GM13976 (cell line): Measurements from ENCODE around the gene STK39.

Source experiments
- DNase-seq: peaks from one replicate; pipeline ENCODE4 v3.0.0; 2012; ENCODE audit warnings: low spot score
- in situ Hi-C: fragments of 300-500 bp; cut with MboI; formaldehyde crosslinking; loops from one replicate; pipeline ENCODE4 v1.12.0; 2022; ENCODE audit warnings: low sequenced_read_pairs, mixed read lengths, inconsistent platforms; ENCODE audit not compliant: unreplicated experiment
- TF ChIP-seq, protein P1 (sequence below): IDR thresholded peaks from 2 replicates; pipeline ENCODE4 v1.5.1; 2012; ENCODE audit warnings: borderline replicate concordance, mild to moderate bottlenecking; ENCODE audit not compliant: insufficient read depth; ENCODE audit errors: extremely low read depth, missing control alignments, control extremely low read depth

Gene STK39

DNA sequence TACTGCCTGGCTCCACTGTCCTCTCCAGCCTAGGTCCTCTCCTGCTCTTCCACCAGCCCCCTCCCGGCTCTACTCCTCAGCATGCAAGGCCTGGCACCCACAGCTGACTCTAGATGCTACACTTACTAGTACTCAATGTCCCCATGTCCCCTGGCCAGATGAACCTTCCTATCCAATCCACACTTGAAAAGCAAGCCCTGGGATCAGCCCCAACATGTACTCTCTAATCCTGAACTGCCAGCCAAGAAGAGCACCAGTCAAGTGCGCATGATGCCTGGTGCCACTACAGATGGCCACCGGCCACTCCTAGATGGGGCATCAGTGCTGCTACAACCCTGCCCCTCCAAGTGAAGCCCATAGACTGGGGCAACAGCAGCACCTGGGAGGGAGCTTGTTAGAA is 168.2 kb downstream of the STK39 start:
- in situ Hi-C loops, result no loop called here
- DNase-seq, result no peak
- TF ChIP-seq, protein P1, sequence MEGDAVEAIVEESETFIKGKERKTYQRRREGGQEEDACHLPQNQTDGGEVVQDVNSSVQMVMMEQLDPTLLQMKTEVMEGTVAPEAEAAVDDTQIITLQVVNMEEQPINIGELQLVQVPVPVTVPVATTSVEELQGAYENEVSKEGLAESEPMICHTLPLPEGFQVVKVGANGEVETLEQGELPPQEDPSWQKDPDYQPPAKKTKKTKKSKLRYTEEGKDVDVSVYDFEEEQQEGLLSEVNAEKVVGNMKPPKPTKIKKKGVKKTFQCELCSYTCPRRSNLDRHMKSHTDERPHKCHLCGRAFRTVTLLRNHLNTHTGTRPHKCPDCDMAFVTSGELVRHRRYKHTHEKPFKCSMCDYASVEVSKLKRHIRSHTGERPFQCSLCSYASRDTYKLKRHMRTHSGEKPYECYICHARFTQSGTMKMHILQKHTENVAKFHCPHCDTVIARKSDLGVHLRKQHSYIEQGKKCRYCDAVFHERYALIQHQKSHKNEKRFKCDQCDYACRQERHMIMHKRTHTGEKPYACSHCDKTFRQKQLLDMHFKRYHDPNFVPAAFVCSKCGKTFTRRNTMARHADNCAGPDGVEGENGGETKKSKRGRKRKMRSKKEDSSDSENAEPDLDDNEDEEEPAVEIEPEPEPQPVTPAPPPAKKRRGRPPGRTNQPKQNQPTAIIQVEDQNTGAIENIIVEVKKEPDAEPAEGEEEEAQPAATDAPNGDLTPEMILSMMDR, result no peak

DNA sequence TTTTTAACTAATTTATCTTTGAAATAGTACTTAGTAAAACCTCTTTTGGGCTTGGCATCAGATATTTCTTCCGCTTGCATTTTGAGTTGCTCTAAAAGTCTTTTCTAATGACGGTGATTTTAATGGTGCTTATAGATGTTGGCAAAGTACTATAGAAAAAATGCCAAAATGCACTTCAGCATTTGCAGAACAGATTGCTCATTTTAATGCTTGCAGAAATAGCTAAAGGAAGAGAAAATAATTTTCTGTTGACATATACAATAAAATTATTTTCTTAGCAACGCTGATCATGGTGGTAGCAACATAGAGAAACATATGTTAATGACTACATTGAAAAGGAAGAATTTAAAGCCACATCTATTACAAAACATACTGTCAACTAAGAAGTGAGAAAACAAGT is 170.7 kb downstream of the STK39 start:
- TF ChIP-seq, protein P1, result no peak
- in situ Hi-C loops, result no loop called here
- no peak for DNase-seq

DNA sequence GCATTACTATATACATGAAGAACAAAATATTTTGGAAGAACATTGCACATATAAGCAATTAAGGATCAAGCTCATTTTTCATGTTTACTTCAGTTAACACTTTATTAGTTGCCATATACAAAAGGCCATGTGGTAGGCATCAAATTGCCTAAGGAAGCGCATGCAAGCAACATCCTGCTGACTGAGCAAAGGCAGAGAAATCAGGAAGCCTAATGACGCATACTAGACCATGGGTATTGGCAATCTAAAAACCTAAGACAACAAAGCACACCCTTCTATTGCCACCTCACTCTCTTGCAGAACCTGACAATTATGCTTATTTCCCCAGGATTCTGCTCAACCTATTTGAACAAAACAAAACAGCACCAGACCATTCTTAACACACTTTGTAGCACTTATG is 171.9 kb downstream of the STK39 start:
- in situ Hi-C loops, result no loop called here
- TF ChIP-seq, protein P1, result no peak
- DNase-seq, result no peak

DNA sequence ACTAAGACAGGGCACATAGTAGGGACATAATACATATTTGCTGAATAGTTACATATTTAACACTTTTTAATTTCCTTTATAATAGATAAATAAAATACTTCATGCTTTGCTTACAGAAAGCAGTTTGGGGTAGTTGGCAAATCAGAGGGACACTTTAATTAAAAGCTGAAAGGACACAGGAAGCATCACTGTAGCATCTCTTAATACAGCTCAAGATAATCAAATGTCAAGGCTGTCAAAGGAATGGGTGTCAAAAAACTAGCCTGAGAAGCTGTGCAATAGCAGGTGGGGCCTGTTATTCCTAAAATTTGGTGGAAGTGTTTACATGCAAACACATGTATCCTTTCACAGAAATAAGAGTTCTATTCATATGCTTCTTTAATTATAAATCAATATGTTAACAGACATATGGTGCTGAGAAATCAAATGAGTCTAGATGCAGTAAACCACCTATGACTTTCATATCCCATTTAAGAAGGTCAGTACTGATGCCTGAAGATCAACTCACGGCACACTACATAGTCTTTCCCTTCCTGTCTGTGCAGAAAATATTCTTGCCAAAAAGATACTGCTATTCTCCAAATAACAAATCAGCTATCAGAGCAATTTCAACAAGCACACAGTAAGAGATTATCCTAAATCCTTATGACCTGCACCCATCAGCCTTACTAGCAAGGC is 174.6 kb downstream of the STK39 start:
- TF ChIP-seq, protein P1, result no peak
- in situ Hi-C loops, result no loop called here
- no peak for DNase-seq

DNA sequence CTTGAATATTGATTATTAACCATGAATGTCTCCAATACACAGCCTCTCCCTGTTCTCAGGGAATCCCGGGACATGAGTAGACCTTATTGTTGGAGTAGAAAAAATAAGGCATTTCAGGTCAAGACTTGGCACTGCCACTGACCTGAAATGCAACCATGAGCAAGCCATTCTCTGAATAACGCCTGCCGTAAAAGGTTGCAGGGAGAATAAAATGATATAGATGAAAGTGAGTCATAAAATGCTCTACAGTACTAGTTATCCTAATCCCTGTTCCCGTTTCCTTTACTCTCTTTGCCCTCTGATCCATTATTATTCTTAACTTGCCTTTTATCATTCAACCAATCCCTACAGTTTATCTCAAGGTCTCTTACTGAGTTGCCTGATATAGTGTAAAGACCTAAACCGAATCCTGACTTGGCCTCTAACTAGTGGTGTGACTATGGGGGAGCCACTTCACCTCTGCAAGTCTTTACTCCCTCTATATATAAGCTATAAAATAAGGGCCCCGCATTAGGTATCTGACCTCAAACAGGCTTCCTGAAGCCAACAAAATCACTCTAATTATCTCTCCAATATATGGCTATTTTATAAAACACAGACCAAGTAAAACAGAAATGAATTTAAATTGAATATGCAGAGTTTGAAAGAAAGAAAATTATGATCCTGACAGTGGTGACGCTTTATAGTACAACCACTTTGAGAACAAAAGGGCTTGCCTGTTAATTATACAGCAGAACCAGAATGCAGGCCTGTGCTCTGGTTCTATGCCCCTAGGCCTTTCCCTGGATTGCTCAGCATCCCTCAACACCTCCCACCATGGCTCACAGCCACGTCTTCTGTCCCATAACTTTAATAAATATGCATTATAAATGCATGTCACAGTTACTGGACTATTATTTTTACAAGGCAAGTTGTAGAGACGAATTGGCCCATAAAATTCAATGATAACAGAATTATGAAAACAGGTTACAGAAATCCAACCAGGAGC is 183.1 kb downstream of the STK39 start:
- TF ChIP-seq, protein P1, result no peak
- in situ Hi-C loops, result no loop called here
- DNase-seq, result no peak

DNA sequence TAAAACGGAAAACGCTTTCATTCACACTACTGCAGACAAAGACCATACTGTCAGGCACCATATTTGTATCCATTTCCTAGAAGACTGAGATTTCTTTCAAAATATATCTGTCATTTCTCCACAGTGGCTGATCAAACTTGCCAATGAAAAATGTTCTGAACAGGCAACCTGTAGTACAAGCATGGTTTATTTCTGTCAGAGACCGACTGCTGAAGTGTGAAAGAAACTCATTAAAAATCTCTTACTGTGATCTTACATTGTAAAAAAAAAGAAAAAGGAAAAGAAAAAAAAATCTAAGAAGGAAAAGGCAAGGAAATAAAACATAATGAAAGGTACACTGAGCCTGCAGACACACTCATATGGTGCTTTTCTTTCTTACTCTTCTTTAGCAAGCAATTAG is 184.5 kb downstream of the STK39 start:
- in situ Hi-C loops, result no loop called here
- no peak for DNase-seq
- TF ChIP-seq, protein P1, result no peak
